Central memory CD8-positive, alpha-beta T cell (primary cell): ENCODE measurements around the gene TXNRD3.

Experiments used
- ATAC-seq: fragments of 150-1000 bp; cut with Tn5 transposase; replicated peaks from 2 replicates; pipeline ENCODE4 v1.10.0; 2022; ENCODE audit warnings: mild to moderate bottlenecking, moderate FRiP score, moderate number of reproducible peaks; ENCODE audit not compliant: poor library complexity, severe bottlenecking; ENCODE audit errors: extremely low read depth
- DNase-seq, 2 donors: peaks; one replicate each; pipeline ENCODE4 v3.0.0; 2021; ENCODE audit warnings: low spot score in 2 of 2
- H3K27ac Mint-ChIP-seq: one replicate; pipeline ENCODE4 v1.8.0; 2022; ENCODE audit warnings: low read depth, mild to moderate bottlenecking, moderate library complexity, mixed read lengths
- H3K27me3 Mint-ChIP-seq: one replicate; pipeline ENCODE4 v1.8.0; 2022; ENCODE audit warnings: mixed read lengths
- H3K36me3 Mint-ChIP-seq: one replicate; pipeline ENCODE4 v1.8.0; 2022; ENCODE audit warnings: mild to moderate bottlenecking, moderate library complexity, mixed read lengths; ENCODE audit not compliant: insufficient read depth
- H3K4me1 Mint-ChIP-seq: one replicate; pipeline ENCODE4 v1.8.0; 2022; ENCODE audit warnings: mixed read lengths
- H3K4me3 Mint-ChIP-seq: one replicate; pipeline ENCODE4 v1.8.0; 2022; ENCODE audit warnings: mild to moderate bottlenecking, moderate library complexity, mixed read lengths
- H3K9me3 Mint-ChIP-seq: one replicate; pipeline ENCODE4 v1.8.0; 2022; ENCODE audit warnings: mixed read lengths

The TXNRD3 gene

DNA sequence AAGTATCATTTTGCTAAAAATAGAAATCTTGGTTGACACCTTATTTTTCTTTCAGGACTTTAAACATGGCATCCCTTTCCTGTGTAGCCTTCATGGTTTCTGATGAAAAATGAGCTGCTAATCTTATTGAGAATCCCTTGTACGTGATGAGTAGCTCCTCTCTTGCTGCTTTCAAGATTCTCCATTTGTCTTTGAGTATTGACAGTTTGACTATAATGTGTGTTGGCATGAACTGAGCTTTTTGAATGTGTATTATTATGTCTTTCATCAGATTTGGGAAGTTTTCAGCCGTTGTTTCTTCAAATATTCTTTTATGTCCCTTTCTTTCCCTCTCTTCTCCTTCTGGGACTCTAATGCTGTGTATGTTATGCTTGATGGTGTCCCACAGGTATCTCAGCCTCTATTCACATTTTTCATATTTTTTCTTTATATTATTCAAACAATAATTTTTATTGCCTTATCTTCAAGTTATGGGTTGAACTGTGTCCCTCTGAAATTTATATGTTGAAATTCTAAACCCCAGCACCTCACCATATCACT is 92.1 kb downstream of the TXNRD3 start:
- DNase-seq (no peak), ATAC-seq (no peak)
- Mint-ChIP-seq H3K4me3 (no peak overlapping the region), H3K9me3 (peaks cover 6% of the 10 kb centered on the region), H3K36me3 (peaks cover 3% of the 10 kb centered on the region), H3K27me3 (peaks cover 43% of the 10 kb centered on the region), H3K4me1 (no peaks in the 10 kb centered on the region), H3K27ac (no peak overlapping the region)

- H3K9me3 Mint-ChIP-seq: peaks cover 6% of the 10 kb centered on the region
- H3K4me1 Mint-ChIP-seq: no peaks in the 10 kb centered on the region
- DNase-seq (peak in 1 of 2 donors; percentile 7), ATAC-seq (no peak)
- H3K27ac Mint-ChIP-seq: no peak within 1 kb of the TSS
- H3K4me3 Mint-ChIP-seq: no peak within 1 kb of the TSS
- peaks cover 2% of the 10 kb centered on the region for H3K36me3 Mint-ChIP-seq
- peaks cover 21% of the 10 kb centered on the region for H3K27me3 Mint-ChIP-seq
Observed at GRCh38 chr3:126558336-126559071, 96.4 kb downstream of the TXNRD3 start, which contains the start of gene C3orf22. Gene C3orf22, minus strand, starts transcription at chr3:126558932. Its CDS starts 5,542 bp downstream, at chr3:126553390.

GRCh38 chr3:126557761-126558160 is 97.2 kb downstream of the TXNRD3 start:
- ATAC-seq: no peak
- peaks cover 2% of the 10 kb centered on the region for H3K36me3 Mint-ChIP-seq
- peaks cover 1% of the 10 kb centered on the region for H3K9me3 Mint-ChIP-seq
- H3K27me3 Mint-ChIP-seq: peaks cover 15% of the 10 kb centered on the region
- DNase-seq: no peak
- no peak overlapping the region for H3K27ac Mint-ChIP-seq
- no peaks in the 10 kb centered on the region for H3K4me1 Mint-ChIP-seq
- no peak overlapping the region for H3K4me3 Mint-ChIP-seq

GRCh38 chr3:126557415-126557745 is 97.5 kb downstream of the TXNRD3 start:
- H3K9me3 Mint-ChIP-seq: no peaks in the 10 kb centered on the region

More at GRCh38 chr3:126557415-126557745, 97.5 kb downstream of the TXNRD3 start:
- DNase-seq (no peak), ATAC-seq (no peak)
- Mint-ChIP-seq H3K4me3 (no peak overlapping the region), H3K36me3 (peaks cover 2% of the 10 kb centered on the region), H3K27ac (no peak overlapping the region), H3K4me1 (no peaks in the 10 kb centered on the region), H3K27me3 (peaks cover 11% of the 10 kb centered on the region)
